Occipital lobe (tissue), 2 donors: ENCODE data around the gene DYRK2. TPM values are rescaled to one million over a fixed set of nuclear protein-coding genes. Genes with fewer than 3 reads are reported as not detected.
"Not testable (repeated sequence)": the region's sequence is repeated elsewhere in the genome, so short reads cannot be mapped to it uniquely, and the experiment has no call there.

ENCODE experiments used
- DNase-seq: peaks from one replicate; lab custom pipeline; 2025; lab: John Stamatoyannopoulos, UW
- total RNA-seq: library from RNA; depleted of rRNA; stranded (reverse); fragments of >200 nt; gene quantifications from one replicate; pipeline ENCODE4 v1.2.3, GENCODE V29; 2014

The DYRK2 gene
- total RNA-seq, 1 donor from 2014 or later, result 140 TPM

GRCh38 chr12:67669934-67670631 lies 21.5 kb downstream of the DYRK2 start:
- DNase-seq, result no peak

GRCh38 chr12:67671419-67671818 lies 22.9 kb downstream of the DYRK2 start:
- no peak for DNase-seq

GRCh38 chr12:67671892-67672291 lies 23.3 kb downstream of the DYRK2 start:
- DNase-seq, result no peak

GRCh38 chr12:67672507-67672906 lies 24.0 kb downstream of the DYRK2 start:
- DNase-seq, result not testable (repeated sequence)

GRCh38 chr12:67673509-67673908 lies 25.0 kb downstream of the DYRK2 start:
- not testable (repeated sequence) for DNase-seq

- no peak for DNase-seq
These were observed 25.9 kb downstream of the DYRK2 start for GRCh38 chr12:67674417-67674816.

- DNase-seq, result no peak
These were observed 28.1 kb downstream of the DYRK2 start for GRCh38 chr12:67676624-67677023.

GRCh38 chr12:67677166-67677565 lies 28.6 kb downstream of the DYRK2 start:
- DNase-seq, result no peak

- no peak for DNase-seq
These were observed 32.7 kb downstream of the DYRK2 start for GRCh38 chr12:67681105-67681778.

- DNase-seq, result no peak
These were observed 33.5 kb downstream of the DYRK2 start for GRCh38 chr12:67681941-67682620.

- DNase-seq, result no peak
These were observed 40.8 kb downstream of the DYRK2 start for GRCh38 chr12:67689385-67689784.

- no peak for DNase-seq
These were observed 42.1 kb downstream of the DYRK2 start for GRCh38 chr12:67690656-67691055.

- DNase-seq, result no peak
These were observed 42.7 kb downstream of the DYRK2 start for GRCh38 chr12:67691220-67691619.

GRCh38 chr12:67692135-67692534 lies 43.6 kb downstream of the DYRK2 start:
- DNase-seq, result no peak

- no peak for DNase-seq
These were observed 44.4 kb downstream of the DYRK2 start for GRCh38 chr12:67692966-67693365.

- no peak for DNase-seq
These were observed 45.3 kb downstream of the DYRK2 start for GRCh38 chr12:67693894-67694293.

- DNase-seq, result no peak
These were observed 45.9 kb downstream of the DYRK2 start for GRCh38 chr12:67694306-67694900.

- DNase-seq, result no peak
These were observed 47.4 kb downstream of the DYRK2 start for GRCh38 chr12:67695974-67696373.

GRCh38 chr12:67697443-67697842 lies 48.9 kb downstream of the DYRK2 start:
- no peak for DNase-seq

GRCh38 chr12:67697967-67698366 lies 49.4 kb downstream of the DYRK2 start:
- no peak for DNase-seq

GRCh38 chr12:67698672-67699581 lies 50.4 kb downstream of the DYRK2 start:
- DNase-seq, result no peak
